IMR-90 (cell line): ENCODE results near the gene ZFHX3.

Experiments
- BHLHE40 ChIP-seq: fragments of 150-350 bp; IDR thresholded peaks from 2 replicates; pipeline ENCODE4 v1.6.1; 2016; ENCODE audit warnings: mild to moderate bottlenecking, low read depth, low read length
- CEBPB ChIP-seq: IDR thresholded peaks from 2 replicates; pipeline ENCODE4 v1.6.1; 2012; ENCODE audit warnings: low read depth, low read length, improper control_type of control experiment
- CHD1 ChIP-seq: IDR thresholded peaks from 2 replicates; pipeline ENCODE4 v1.6.1; 2012; ENCODE audit warnings: low read depth, low read length, improper control_type of control experiment
- MAZ ChIP-seq: IDR thresholded peaks from 2 replicates; pipeline ENCODE4 v1.6.1; 2012; ENCODE audit warnings: low read depth, mild to moderate bottlenecking, low read length, improper control_type of control experiment, moderate library complexity, borderline replicate concordance
- POLR2A ChIP-seq: IDR thresholded peaks from 2 replicates; pipeline ENCODE4 v1.6.1; 2012; ENCODE audit warnings: mild to moderate bottlenecking, low read depth, low read length
- RFX5 ChIP-seq: IDR thresholded peaks from 2 replicates; pipeline ENCODE4 v1.8.0; 2012; ENCODE audit warnings: low read depth, mild to moderate bottlenecking, low read length, moderate library complexity
- SMC3 ChIP-seq: fragments of 150-350 bp; IDR thresholded peaks from 2 replicates; pipeline ENCODE4 v1.6.1; 2016; ENCODE audit warnings: low read depth, mild to moderate bottlenecking, antibody characterized with exemption, low read length, moderate library complexity
- TF ChIP-seq, protein P1 (sequence below): conservative IDR thresholded peaks from 2 replicates; pipeline ENCODE4 v1.5.1; 2012; ENCODE audit warnings: mild to moderate bottlenecking, low read depth, low read length, improper control_type of control experiment
- TF ChIP-seq, protein P2 (sequence below): fragments of 150-350 bp; IDR thresholded peaks from 2 replicates; pipeline ENCODE4 v1.6.1; 2016; ENCODE audit warnings: low read depth, mild to moderate bottlenecking, low read length, moderate library complexity, borderline replicate concordance

DNA sequence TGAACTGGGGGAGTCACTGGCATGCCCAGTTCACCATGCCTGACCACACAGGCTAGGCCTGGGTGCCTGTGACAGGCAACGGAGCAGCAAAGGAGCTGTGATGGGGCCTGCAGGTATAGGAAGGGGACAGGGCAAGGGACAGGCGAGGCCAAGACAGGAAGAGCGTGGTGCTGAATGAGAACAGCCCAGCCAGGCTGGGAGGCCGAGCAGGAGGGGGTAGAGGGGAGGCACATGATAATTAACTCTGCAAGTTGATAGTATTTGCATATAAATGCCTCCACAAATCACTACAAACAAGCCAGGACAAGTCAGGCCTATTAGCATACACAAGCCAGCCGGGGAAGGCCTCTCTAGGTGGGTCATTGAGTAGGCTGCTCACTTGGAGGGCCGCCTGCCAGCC, 7.8 kb downstream of the ZFHX3 start:
- TF ChIP-seq, protein P1, sequence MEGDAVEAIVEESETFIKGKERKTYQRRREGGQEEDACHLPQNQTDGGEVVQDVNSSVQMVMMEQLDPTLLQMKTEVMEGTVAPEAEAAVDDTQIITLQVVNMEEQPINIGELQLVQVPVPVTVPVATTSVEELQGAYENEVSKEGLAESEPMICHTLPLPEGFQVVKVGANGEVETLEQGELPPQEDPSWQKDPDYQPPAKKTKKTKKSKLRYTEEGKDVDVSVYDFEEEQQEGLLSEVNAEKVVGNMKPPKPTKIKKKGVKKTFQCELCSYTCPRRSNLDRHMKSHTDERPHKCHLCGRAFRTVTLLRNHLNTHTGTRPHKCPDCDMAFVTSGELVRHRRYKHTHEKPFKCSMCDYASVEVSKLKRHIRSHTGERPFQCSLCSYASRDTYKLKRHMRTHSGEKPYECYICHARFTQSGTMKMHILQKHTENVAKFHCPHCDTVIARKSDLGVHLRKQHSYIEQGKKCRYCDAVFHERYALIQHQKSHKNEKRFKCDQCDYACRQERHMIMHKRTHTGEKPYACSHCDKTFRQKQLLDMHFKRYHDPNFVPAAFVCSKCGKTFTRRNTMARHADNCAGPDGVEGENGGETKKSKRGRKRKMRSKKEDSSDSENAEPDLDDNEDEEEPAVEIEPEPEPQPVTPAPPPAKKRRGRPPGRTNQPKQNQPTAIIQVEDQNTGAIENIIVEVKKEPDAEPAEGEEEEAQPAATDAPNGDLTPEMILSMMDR, result no peak
- TF ChIP-seq, protein P2, sequence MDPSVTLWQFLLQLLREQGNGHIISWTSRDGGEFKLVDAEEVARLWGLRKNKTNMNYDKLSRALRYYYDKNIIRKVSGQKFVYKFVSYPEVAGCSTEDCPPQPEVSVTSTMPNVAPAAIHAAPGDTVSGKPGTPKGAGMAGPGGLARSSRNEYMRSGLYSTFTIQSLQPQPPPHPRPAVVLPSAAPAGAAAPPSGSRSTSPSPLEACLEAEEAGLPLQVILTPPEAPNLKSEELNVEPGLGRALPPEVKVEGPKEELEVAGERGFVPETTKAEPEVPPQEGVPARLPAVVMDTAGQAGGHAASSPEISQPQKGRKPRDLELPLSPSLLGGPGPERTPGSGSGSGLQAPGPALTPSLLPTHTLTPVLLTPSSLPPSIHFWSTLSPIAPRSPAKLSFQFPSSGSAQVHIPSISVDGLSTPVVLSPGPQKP, result no peak
- TF ChIP-seq RFX5 (no peak), CHD1 (no peak), BHLHE40 (no peak), POLR2A (no peak), MAZ (no peak), CEBPB (no peak), SMC3 (no peak)
